Kidney (tissue), 22 donors: ENCODE results near the gene APOA4. TPM values are rescaled to one million over a fixed set of nuclear protein-coding genes. Genes with fewer than 3 reads are reported as not detected.

ENCODE experiments used
- DNase-seq, 5 donors: peaks; one replicate each; pipeline ENCODE4 v3.0.0-alpha.2; 2013 to 2020
- FAIRE-seq: peaks from 2 replicates; lab custom pipeline; 2012; peaks lifted over from hg19 to GRCh38; lab: Jason Lieb, UNC
- H3K27ac ChIP-seq, 2 donors: one replicate each; pipeline ENCODE4 v1.7.0; 2013; ENCODE audit warnings: low read depth in 2 of 2, low read length in 2 of 2, inconsistent platforms in 1 of 2
- H3K27me3 ChIP-seq: one replicate; pipeline ENCODE4 v1.7.1; 2013; ENCODE audit warnings: low read length, inconsistent platforms; ENCODE audit not compliant: control insufficient read depth, insufficient read depth
- H3K36me3 ChIP-seq, 3 donors: one replicate each; pipeline versions ENCODE4 v1.7.0 to v1.7.1; 2013; ENCODE audit warnings: low read length in 3 of 3, control low read depth in 1 of 3, inconsistent platforms in 1 of 3; ENCODE audit not compliant: insufficient read depth in 3 of 3, control insufficient read depth in 2 of 3
- H3K4me1 ChIP-seq, 3 donors: one replicate each; pipeline versions ENCODE4 v1.7.0 to v1.7.1; 2013; ENCODE audit warnings: low read length in 3 of 3, inconsistent platforms in 1 of 3, low read depth in 1 of 3; ENCODE audit not compliant: control insufficient read depth in 2 of 3, insufficient read depth in 2 of 3
- H3K4me3 ChIP-seq, 3 donors: one replicate each; pipeline versions ENCODE4 v1.7.0 to v1.8.1; 2013; ENCODE audit warnings: low read length in 3 of 3, control low read depth in 1 of 3, inconsistent platforms in 1 of 3
- H3K9ac ChIP-seq, 3 donors: one replicate each; pipeline versions ENCODE4 v1.7.0 to v1.7.1; 2013; ENCODE audit warnings: low read length in 3 of 3, control low read depth in 1 of 3, inconsistent platforms in 1 of 3
- H3K9me3 ChIP-seq, 3 donors: one replicate each; pipeline versions ENCODE4 v1.7.0 to v1.7.1; 2013; ENCODE audit warnings: low read length in 3 of 3, control low read depth in 1 of 3, inconsistent platforms in 1 of 3; ENCODE audit not compliant: control insufficient read depth in 2 of 3, insufficient read depth in 1 of 3
- CTCF ChIP-seq: IDR thresholded peaks from 3 replicates; pipeline ENCODE4 v1.5.1; 2012; ENCODE audit warnings: mild to moderate bottlenecking, moderate library complexity, borderline replicate concordance; ENCODE audit not compliant: insufficient read depth; ENCODE audit errors: extremely low read depth
- intact Hi-C: fragments of 100-400 bp; cut with DNase I; formaldehyde crosslinking; loops from one replicate; pipeline ENCODE4 v1.11.1; 2022
- long read RNA-seq, 10 donors: library from polyadenylated mRNA in 1 of 10; unstranded in 1 of 10; transcript quantifications; one replicate each; pipeline ENCODE4 v2.0.0 and lab custom pipeline, GENCODE V29; 2021 to 2026
- polyA plus RNA-seq: library from polyadenylated mRNA; stranded (reverse); fragments of 350-450 nt; fragmentation: Illumina TruSeq; extraction: RNeasy Lipid Tissue Mini Kit (QIAGEN cat#74804); gene quantifications from one replicate; pipeline ENCODE4 v1.2.3, GENCODE V29; 2014; ENCODE audit warnings: low read depth, low replicate concordance; ENCODE audit not compliant: insufficient read depth
- total RNA-seq: library from RNA; stranded (reverse); fragmentation: NEBNext Ultra II Directional; extraction: Animal tissue kit (Norgen Biotek cat#: 25700); gene quantifications from one replicate; pipeline ENCODE4 v1.2.1, GENCODE V29; 2021
- donor health status: control.
- donor health status: control.
- donor health status: control.
- donor health status: control.
- donor health status: control.
- donor health status: DM: yes; HTN: yes; CAD: no.
- donor health status: Normal renal cell carcinoma (clear cell type).

APOA4 gene
- not detected for total RNA-seq
- polyA plus RNA-seq, result 0.80 TPM
- long read RNA-seq, donor 1, result 0 reads
- long read RNA-seq, donor 2, result 0 reads
- long read RNA-seq, donor 3, result 0 reads
- long read RNA-seq, donor 4, result 0 reads
- long read RNA-seq, donor 5, result 0 reads
- long read RNA-seq, donor 6, result 0 reads
- long read RNA-seq, donor 7, result 0 reads
- long read RNA-seq, donor 8, result 0 reads
- long read RNA-seq, donor 9, result 0 reads
- long read RNA-seq, donor 10, transcript APOA4-201 (3 exons, 1,473 nt), result major isoform, 15 of 15 reads
- long read RNA-seq, donor 10, partial matches to known transcripts, result 0 of 15 reads
- long read RNA-seq, donor 10, other reads (novel, unspliced or antisense), result 0 of 15 reads

DNA sequence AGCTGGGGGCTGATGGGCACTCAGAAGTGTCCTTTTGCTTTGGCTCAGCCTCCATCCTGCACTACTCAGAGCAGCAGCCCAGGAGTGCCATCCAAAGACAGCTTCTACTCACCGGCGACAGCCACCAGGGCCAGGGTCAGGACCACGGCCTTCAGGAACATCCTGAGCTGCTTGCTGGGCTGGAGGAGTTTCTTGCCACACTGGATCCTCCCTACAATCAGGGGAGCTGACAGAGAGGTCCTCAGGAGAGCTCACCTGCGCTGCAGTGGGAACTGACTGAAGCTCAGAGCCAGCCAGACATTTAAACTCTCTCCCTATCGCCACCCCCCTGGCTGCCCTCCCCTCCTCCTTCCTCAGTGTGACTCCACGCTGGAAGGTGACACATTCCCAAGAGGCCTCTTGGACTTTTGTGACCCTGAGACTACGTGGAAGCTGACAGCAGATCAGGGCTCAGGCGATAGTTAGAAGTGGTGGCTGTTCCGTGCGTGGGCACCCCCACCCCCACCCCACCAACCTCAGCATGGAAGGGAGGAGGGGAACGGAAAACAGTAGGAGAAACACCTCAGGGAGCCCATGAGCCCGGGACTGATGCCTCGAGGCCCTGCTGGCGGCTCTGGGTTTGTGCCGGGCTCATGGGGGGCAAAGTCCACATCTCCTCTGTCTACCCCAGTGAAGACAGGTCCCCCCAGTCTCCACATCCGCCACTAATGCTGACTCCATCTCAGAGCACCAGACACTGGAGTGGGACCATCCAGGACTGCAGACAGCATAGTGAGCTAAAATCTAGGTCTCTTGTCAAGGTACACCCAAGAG is at the start of gene APOA4:
APOA4 (minus strand) TSS at position 274 of the 813 bp plus-strand sequence; CDS start at position 161, 113 bp downstream.
- TF ChIP-seq CTCF, result no peak
- no peak within 1 kb of the TSS for H3K27ac ChIP-seq
- H3K4me1 ChIP-seq, result no peaks in the 10 kb centered on the region
- no peak within 1 kb of the TSS for H3K4me3 ChIP-seq
- FAIRE-seq, result no peak
- H3K9ac ChIP-seq, result no peak within 1 kb of the TSS
- intact Hi-C loops, result no loop called here
- H3K27me3 ChIP-seq, result no peaks in the 10 kb centered on the region
- H3K36me3 ChIP-seq, result no peaks in the 10 kb centered on the region
- H3K9me3 ChIP-seq, result no peaks in the 10 kb centered on the region
- no peak for DNase-seq

GRCh38 chr11:116871248-116871647 is 48.1 kb upstream of the APOA4 start:
- no peak overlapping the region for H3K27ac ChIP-seq
- no peak for FAIRE-seq

GRCh38 chr11:116870054-116870453 is 47.0 kb upstream of the APOA4 start:
- H3K36me3 ChIP-seq, result peaks cover 4 to 64% (median 56%) of the 10 kb centered on the region in 3 donors
- DNase-seq, result no peak
- no peaks in the 10 kb centered on the region for H3K4me1 ChIP-seq
- H3K9ac ChIP-seq, result no peak overlapping the region
- no peak overlapping the region for H3K4me3 ChIP-seq
- no peaks in the 10 kb centered on the region for H3K9me3 ChIP-seq
- no peaks in the 10 kb centered on the region for H3K27me3 ChIP-seq
- H3K27ac ChIP-seq, result no peak overlapping the region
- no peak for FAIRE-seq
- intact Hi-C loops, result loop anchor here (10.0 kb wide), 1 partner anchor 235 kb away; no protein-coding TSS in a partner anchor
- no peak for TF ChIP-seq CTCF

More at GRCh38 chr11:116871248-116871647, 48.1 kb upstream of the APOA4 start:
- Histone ChIP-seq H3K36me3 (peaks cover 4 to 69% (median 54%) of the 10 kb centered on the region in 3 donors), H3K27me3 (no peaks in the 10 kb centered on the region), H3K4me3 (no peak overlapping the region), H3K9me3 (no peaks in the 10 kb centered on the region), H3K4me1 (no peaks in the 10 kb centered on the region), H3K9ac (no peak overlapping the region)
- TF ChIP-seq CTCF, result no peak
- intact Hi-C loops, result loop anchor here (10.0 kb wide), 1 partner anchor 234 kb away; no protein-coding TSS in a partner anchor
- no peak for DNase-seq
